HFF-Myc (cell line): ENCODE measurements around the gene OTOP3.
"Not testable (repeated sequence)": the region's sequence is repeated elsewhere in the genome, so short reads cannot be mapped to it uniquely, and the experiment has no call there.

ENCODE experiments used
- DNase-seq: peaks from one replicate; pipeline ENCODE4 v3.0.0-alpha.2; 2011; ENCODE audit warnings: low read depth; ENCODE audit errors: extremely low read depth
- H3K4me3 ChIP-seq: replicated peaks from 2 replicates; pipeline ENCODE4 v1.5.1; 2011; ENCODE audit warnings: low read depth, mild to moderate bottlenecking, control low read depth, low read length
- TF ChIP-seq, protein P1 (sequence below): IDR thresholded peaks from 2 replicates; pipeline ENCODE4 v1.5.1; 2012; ENCODE audit warnings: mild to moderate bottlenecking, low read depth, low read length, control low read depth; ENCODE audit errors: missing control alignments

Gene OTOP3

DNA sequence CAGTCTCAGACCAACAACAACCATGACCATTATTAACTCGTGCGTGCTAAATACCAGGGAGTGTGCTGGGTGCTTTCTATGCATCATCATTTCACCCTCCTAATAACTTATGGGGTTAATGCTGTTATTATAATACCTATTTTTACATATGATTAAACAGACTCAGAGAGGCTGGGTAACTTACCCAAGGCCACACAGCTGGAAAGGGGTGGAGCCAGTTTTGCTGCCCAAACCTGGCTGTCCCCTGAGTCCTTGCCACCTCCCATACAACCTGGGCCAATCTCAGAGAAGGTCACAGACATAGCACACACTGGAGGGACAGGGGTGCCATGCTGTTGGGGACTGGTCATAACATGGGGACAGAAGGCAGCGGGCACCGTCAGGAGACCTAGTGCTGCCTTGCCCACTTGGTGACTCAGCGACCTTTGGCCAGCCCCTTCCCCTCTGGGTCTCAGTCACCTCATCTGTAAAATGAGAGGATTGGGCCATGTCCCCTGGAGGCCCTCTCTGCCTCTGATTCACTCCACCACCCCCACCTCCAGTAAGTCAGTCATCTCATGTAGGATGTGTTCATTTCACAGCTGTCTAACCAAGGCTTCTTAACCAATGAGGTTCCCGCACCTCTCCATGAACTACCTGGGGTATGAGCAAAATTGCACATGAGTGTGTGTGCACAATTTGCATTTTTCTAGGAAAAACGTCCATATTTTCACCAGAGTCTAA lies 30.9 kb upstream of the OTOP3 start:
- TF ChIP-seq, protein P1, sequence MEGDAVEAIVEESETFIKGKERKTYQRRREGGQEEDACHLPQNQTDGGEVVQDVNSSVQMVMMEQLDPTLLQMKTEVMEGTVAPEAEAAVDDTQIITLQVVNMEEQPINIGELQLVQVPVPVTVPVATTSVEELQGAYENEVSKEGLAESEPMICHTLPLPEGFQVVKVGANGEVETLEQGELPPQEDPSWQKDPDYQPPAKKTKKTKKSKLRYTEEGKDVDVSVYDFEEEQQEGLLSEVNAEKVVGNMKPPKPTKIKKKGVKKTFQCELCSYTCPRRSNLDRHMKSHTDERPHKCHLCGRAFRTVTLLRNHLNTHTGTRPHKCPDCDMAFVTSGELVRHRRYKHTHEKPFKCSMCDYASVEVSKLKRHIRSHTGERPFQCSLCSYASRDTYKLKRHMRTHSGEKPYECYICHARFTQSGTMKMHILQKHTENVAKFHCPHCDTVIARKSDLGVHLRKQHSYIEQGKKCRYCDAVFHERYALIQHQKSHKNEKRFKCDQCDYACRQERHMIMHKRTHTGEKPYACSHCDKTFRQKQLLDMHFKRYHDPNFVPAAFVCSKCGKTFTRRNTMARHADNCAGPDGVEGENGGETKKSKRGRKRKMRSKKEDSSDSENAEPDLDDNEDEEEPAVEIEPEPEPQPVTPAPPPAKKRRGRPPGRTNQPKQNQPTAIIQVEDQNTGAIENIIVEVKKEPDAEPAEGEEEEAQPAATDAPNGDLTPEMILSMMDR, result no peak
- no peak overlapping the region for H3K4me3 ChIP-seq
- no peak for DNase-seq

- not testable (repeated sequence) for H3K4me3 ChIP-seq, DNase-seq
Measured at GRCh38 chr17:74906214-74906793, 29.4 kb upstream of the OTOP3 start.

DNA sequence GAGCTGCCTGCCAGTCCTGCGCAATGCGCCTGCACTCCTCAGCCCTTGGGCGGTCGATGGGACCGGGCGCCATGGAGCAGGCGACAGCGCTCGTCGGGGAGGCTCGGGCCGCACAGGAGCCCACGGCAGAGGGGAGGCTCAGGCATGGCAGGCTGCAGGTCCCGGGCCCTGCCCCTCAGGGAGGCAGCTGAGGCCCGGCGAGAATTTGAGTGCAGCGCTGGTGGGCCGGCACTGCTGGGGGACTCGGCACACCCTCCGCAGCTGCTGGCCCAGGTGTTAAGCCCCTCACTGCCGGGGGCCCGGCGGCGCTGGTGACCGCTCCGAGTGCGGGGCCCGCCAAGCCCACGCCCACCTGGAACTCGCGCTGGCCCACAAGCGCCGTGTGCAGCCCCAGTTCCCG lies 28.7 kb upstream of the OTOP3 start:
- TF ChIP-seq, protein P1, result no peak
- DNase-seq, result no peak
- no peak overlapping the region for H3K4me3 ChIP-seq

- H3K4me3 ChIP-seq, result not testable (repeated sequence)
Measured at GRCh38 chr17:74909097-74909496, 26.6 kb upstream of the OTOP3 start.

DNA sequence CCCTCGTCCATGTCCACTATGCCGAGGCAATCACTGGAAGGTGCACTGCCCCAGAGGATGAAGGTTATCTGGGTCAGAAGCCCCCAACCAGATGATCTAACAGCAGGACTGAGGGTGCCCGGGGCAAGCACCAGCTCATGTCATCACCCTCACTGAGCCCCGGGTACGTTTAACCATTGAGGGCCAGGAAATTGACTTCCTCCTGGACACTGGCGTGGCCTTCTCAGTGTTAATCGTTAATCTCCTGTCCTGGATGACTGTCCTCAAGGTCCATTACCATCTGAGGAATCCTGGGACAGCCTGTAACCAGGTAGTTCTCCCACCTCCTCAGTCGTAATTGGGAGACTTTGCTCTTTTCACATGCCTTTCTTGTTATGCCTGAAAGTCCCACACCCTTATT lies 24.3 kb upstream of the OTOP3 start:
- not testable (repeated sequence) for H3K4me3 ChIP-seq, DNase-seq

More at GRCh38 chr17:74909097-74909496, 26.6 kb upstream of the OTOP3 start:
- not testable (repeated sequence) for DNase-seq

GRCh38 chr17:74916136-74916850 lies 19.4 kb upstream of the OTOP3 start:
- no peak for DNase-seq

GRCh38 chr17:74916851-74917199 lies 18.9 kb upstream of the OTOP3 start:
- no peak for DNase-seq
- H3K4me3 ChIP-seq, result no peak overlapping the region
- TF ChIP-seq, protein P1, result no peak

More at GRCh38 chr17:74916136-74916850, 19.4 kb upstream of the OTOP3 start:
- no peak overlapping the region for H3K4me3 ChIP-seq
- TF ChIP-seq, protein P1, result no peak

DNA sequence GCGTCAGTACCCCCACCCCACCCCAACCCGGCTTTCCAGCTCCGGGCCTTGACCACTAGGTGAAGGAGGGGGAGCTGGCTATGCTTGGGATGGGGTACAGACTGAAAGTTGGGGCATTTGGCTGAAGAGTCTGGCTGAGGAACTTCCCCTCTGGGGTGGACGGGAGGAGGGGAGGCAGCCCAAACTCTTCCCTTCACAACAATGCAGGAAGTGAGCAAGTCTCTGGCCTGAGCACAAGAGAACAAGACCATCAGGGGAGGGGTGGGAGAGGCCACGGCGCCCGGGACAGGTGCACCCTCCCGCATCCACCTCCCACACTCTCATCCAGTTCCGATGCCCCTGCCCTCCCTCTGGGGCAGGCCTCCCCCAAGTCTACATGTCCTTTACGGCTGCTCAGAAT lies 18.3 kb upstream of the OTOP3 start:
- no peak for DNase-seq
- TF ChIP-seq, protein P1, result no peak
- no peak overlapping the region for H3K4me3 ChIP-seq
